Measurements from ENCODE around the gene C17orf114.

Gene C17orf114

GRCh38 chr17:4823373-4824089 is 21.4 kb upstream of the C17orf114 start:
- no peak for DNase-seq (ENCODE audit: low read depth)

- DNase-seq (ENCODE audit: low read depth): no peak
Measured at GRCh38 chr17:4822835-4823234, 20.7 kb upstream of the C17orf114 start.

GRCh38 chr17:4818276-4818675 is 16.1 kb upstream of the C17orf114 start:
- no peak for DNase-seq (ENCODE audit: low read depth)

DNA sequence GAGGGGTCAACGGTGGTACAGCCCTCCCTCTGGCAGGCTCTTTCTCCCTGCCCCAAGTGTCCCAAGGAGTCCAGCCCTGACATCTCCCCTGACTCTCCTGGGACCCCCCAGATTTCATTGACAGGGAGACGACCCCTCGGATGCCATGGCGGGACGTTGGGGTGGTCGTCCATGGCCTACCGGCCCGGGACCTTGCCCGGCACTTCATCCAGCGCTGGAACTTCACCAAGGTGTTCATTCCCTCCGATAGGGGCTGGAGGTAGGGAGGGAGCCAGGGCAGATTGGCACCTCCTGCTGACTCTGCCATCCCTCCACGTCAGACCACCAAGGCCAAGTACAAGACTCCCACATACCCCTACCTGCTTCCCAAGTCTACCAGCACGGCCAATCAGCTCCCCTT is 14.7 kb upstream of the C17orf114 start:
- no peak for DNase-seq (ENCODE audit: low read depth)

DNA sequence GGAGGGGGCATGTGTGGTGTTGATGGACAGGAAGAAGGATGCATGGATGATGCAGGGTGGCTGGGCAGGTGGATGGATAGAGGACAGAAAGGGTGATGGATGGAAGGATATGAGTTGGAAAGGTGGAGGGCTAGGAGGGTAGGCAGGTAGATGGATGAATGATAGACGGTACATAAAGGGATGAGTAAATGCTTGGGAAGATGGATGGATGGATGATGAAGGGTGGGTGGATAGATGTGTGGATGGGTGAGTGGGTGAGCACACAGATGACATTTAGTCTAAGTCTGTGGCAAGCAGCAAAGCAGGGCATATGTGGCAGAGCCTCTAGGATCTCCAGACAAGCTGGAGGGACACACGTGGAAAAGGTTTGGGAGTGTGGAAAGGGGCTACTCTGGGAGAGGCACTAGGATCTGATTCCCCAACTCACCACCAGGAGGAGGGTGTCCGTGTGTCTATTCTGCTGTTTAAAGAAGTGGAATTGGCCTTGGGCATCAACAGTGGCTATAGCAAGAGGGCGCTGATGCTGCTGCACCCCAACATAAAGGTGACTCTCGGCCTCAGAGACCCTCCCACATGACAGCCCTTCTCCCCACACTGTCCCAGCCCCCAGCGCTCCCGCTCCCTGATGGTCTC is 13.0 kb upstream of the C17orf114 start:
- no peak for DNase-seq (ENCODE audit: low read depth)

DNA sequence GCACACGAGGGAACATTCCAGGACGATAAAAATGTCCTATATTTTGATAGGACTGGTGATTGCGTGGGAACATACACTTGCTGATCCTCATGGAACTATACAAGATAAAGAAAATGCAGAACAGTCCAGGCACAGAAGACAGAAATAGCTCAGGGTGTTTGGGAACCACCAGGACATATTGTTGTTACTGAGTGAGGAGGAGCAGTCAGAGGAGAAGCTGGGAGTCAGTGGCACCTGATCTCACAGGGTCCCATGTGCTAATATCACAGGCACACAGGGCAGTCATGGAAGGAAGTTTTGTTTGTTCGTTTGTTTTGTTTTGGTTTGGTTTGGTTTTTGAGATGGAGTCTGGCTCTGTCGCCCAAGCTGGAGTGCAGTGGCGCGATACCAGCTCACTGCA is 10.6 kb upstream of the C17orf114 start:
- DNase-seq (ENCODE audit: low read depth): no peak

DNA sequence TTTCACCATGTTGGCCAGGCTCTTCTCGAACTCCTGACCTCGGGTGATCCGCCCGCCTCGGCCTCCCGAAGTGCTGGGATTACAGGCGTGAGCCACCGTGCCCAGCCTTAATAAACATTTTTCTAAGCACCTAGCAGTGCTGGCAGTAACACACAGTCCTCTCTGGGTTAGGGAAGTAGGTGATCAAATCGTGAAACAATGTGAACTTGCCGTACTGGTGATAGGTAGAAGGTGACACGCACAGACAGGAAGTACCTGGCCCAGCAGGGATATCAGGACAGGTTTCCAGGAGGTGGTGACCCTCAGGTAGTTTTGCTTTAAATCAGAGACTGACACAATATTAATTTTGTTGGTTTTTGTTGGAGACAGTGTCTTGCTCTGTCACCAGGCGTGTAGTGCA is 9.3 kb upstream of the C17orf114 start:
- DNase-seq (ENCODE audit: low read depth): no peak

GRCh38 chr17:4810696-4811290 is 8.7 kb upstream of the C17orf114 start:
- no peak for DNase-seq (ENCODE audit: low read depth)

GRCh38 chr17:4808378-4808767 is 6.2 kb upstream of the C17orf114 start:
- DNase-seq (ENCODE audit: low read depth): no peak

DNA sequence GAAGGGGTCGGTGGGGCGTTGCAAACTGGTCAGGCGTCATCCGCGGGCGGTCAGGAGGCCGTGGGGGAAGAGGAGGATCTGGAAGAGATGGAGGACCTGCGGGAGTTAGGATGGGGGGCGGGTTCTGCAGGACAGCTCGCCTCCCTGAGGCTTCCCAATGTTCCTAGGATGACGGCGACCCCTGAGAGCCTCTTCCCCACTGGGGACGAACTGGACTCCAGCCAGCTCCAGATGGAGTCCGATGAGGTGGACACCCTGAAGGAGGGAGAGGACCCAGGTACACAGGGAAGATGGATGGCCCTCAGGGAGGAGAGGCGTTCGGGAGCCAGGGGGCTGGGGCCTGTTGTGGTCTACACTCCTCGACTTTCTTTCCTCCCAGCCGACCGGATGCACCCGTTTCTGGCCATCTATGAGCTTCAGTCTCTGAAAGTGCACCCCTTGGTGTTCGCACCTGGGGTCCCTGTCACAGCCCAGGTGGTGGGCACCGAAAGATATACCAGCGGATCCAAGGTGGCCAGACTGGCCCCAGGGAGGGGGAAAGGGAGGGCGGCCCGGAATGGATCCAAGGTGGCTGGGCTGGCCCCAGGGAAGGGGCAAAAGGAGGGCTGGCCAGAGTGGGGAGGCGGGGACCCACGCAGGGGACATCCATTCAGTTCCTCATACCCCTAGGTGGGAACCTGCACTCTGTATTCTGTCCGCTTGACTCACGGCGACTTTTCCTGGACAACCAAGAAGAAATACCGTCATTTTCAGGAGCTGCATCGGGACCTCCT is 5.7 kb upstream of the C17orf114 start:
- DNase-seq (ENCODE audit: low read depth): peak; percentile 9

DNA sequence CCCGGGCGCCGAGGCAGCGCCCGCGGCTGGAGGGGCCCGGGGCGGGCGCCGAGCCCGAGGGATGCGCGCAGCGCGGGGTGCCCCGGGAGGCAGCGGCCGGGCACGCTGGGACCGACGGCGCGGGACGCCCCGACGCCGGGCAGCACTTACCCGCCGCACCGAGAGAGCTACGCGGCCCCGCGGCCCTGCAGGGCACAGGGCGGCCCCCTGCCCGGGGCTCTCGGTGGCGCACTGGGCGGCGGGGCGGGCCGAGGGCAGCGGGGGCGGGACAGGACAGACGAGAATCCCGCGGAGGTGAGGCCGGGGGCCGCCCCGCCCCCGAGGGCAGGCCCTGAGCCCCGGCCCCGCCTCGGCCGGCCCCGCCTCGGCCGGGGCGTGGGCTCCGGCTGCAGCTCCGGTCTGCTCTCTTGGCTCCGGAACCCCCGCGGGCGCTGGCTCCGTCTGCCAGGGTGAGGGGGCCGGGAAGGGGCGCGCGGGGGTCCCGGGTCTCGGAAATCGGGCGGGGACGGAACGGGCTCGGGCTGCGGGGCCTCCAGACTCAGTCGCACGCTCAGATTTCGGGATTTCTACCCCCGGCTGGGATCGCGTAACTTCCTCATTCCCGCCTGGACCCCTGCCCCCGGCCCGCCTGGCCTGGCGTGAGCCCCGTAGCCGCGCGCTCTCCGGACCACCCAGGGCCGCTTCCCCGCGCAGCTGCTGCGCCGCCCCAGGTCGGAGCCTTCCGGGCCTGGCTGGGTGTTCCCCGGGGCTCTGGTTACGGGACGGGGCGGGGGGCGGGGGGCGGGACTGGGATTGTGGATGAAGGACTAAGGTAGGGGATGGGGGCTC is 4.9 kb upstream of the C17orf114 start, which contains the start of gene PLD2:
PLD2 (plus strand) TSS at position 376 of the 828 bp plus-strand sequence. CDS start 621 bp downstream, outside the sequence.
- peak; percentile 75 for DNase-seq (ENCODE audit: low read depth)

DNA sequence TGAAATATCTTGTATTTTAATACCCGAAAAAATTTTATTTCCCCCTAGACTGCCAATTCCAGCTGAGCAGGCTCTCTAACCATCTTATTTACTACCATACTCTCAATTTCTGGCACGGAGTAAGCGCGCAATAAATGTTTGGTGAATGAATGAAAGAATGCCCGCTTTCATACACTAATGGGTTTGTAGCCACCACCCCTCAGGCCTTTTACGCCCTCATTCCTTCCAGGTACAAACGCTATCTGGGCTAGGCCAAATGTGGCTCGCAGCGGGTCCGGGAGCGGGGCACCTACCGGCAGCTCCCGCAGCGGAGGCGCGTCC is 4.3 kb upstream of the C17orf114 start:
- peak; percentile 5 for DNase-seq (ENCODE audit: low read depth)

DNA sequence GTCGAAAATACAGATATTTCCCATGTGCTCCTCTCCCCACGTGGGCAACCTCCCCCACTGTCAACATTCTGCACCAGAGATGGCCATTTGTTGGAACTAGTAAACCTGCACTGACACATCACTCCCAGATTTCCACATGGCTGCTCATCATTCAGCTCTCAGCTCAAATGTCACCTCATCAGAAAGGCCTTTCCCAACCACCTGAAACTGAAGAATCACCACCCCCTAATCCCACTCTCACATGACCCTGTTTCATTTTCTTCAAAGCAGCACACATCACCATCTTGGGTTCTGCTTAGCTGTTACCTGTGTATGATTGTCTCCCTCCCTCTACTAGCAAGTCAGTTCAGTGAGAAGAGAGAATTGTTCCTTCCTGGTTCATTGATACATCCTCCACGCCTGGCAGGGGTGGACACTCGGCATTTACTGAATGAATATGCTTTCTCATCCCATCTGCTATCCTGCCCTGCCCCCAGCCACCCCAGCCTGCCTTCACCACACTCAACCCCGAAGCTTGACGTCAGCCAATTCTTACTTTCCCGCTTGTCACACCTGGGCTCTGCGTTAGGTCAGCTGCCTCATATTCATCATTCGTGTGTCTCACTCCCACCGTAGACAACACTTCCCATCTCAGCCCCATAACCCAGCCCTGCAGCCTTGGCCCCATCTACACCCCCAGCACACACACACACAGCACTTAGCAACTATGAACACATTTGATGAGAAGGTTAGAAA is 1.5 kb downstream of the C17orf114 start:
- DNase-seq (ENCODE audit: low read depth): no peak

DNA sequence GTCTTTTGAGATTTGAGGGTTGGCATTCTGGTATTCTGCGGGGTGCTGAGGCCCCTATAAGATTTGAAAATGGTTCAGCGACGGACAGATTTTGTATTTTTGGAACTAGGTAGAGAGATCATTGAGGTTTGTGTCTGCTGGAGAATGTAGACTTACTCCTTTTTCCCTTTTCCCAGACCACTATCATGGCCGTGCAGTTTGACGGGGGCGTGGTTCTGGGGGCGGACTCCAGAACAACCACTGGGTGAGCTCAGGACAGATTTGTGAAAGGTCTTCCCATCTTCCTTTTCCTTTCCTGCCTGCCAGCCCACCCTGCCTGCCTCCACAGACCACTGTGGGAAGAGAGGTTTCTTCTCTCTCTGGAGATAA is 5.6 kb downstream of the C17orf114 start:
- peak; percentile 58 for DNase-seq (ENCODE audit: low read depth)

GRCh38 chr17:4795168-4795567 is 7.0 kb downstream of the C17orf114 start:
- DNase-seq (ENCODE audit: low read depth): no peak

DNA sequence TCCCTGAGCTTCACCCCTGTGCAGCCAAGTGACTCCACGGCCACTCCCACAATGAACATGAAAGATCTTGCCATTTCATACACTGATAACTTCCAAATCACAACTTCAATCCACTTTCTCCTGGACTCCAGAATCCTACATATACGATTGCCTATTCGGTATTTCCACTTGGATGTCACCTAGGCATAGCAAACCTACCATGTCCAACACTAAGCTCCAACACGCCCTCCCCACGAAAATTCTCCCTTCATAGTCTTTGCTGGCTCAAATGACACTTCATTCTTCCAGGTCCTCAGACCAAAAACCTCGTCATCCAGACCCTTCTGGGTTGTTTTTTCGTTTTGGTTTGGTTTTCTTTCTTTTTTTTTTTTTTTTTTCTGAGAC is 11.4 kb downstream of the C17orf114 start:
- DNase-seq (ENCODE audit: low read depth): no peak

GRCh38 chr17:4789951-4790704 is 12.0 kb downstream of the C17orf114 start:
- DNase-seq (ENCODE audit: low read depth): peak; percentile 95

GRCh38 chr17:4789701-4789950 is 12.5 kb downstream of the C17orf114 start:
- DNase-seq (ENCODE audit: low read depth): no peak

GRCh38 chr17:4788807-4789700 is 13.1 kb downstream of the C17orf114 start, which contains the start of gene GLTPD2:
TSS of gene GLTPD2 (plus strand) at chr17:4788964. CDS start at chr17:4789012, 48 bp downstream.
- peak; percentile 8 for DNase-seq (ENCODE audit: low read depth)
